Immature natural killer cell (primary cell): ENCODE results near the gene NGDN. TPM values are rescaled to one million over a fixed set of nuclear protein-coding genes. Genes with fewer than 3 reads are reported as not detected.

ENCODE experiments used
- DNase-seq, 3 donors: peaks; one replicate each; pipeline ENCODE4 v3.0.0; 2022; ENCODE audit warnings: mixed read lengths in 1 of 3
- H3K27ac Mint-ChIP-seq, 6 donors: one replicate each; pipeline ENCODE4 v1.8.0; 2020; ENCODE audit warnings: mixed read lengths in 6 of 6, mild to moderate bottlenecking in 5 of 6, inconsistent platforms in 4 of 6, moderate library complexity in 3 of 6
- H3K27me3 Mint-ChIP-seq, 3 donors: one replicate each; pipeline ENCODE4 v1.8.0; 2020 to 2021; ENCODE audit warnings: low read depth in 3 of 3, mild to moderate bottlenecking in 3 of 3, mixed read lengths in 3 of 3, moderate library complexity in 3 of 3, inconsistent platforms in 1 of 3
- H3K36me3 Mint-ChIP-seq, 3 donors: one replicate each; pipeline ENCODE4 v1.8.0; 2020; ENCODE audit warnings: mixed read lengths in 3 of 3, inconsistent platforms in 2 of 3, mild to moderate bottlenecking in 2 of 3
- H3K4me1 Mint-ChIP-seq, 2 donors: one replicate each; pipeline ENCODE4 v1.8.0; 2020; ENCODE audit warnings: inconsistent platforms in 2 of 2, mild to moderate bottlenecking in 2 of 2, mixed read lengths in 2 of 2, moderate library complexity in 1 of 2
- H3K4me3 Mint-ChIP-seq, 5 donors: one replicate each; pipeline ENCODE4 v1.8.0; 2020; ENCODE audit warnings: mild to moderate bottlenecking in 5 of 5, mixed read lengths in 5 of 5, inconsistent platforms in 3 of 5, moderate library complexity in 3 of 5
- H3K9me3 Mint-ChIP-seq, 6 donors: one replicate each; pipeline ENCODE4 v1.8.0; 2020; ENCODE audit warnings: mild to moderate bottlenecking in 6 of 6, mixed read lengths in 6 of 6, inconsistent platforms in 4 of 6, moderate library complexity in 3 of 6
- polyA plus RNA-seq, 3 donors: library from polyadenylated mRNA; unstranded; fragments of 300-500 nt; fragmentation: Illumina TruSeq; gene quantifications; one replicate each; pipeline ENCODE4 v1.2.3, GENCODE V29; 2021

The NGDN gene
- polyA plus RNA-seq, 3 donors from 2014 or later: 52.3 to 84.8 (median 81.5) TPM

DNA sequence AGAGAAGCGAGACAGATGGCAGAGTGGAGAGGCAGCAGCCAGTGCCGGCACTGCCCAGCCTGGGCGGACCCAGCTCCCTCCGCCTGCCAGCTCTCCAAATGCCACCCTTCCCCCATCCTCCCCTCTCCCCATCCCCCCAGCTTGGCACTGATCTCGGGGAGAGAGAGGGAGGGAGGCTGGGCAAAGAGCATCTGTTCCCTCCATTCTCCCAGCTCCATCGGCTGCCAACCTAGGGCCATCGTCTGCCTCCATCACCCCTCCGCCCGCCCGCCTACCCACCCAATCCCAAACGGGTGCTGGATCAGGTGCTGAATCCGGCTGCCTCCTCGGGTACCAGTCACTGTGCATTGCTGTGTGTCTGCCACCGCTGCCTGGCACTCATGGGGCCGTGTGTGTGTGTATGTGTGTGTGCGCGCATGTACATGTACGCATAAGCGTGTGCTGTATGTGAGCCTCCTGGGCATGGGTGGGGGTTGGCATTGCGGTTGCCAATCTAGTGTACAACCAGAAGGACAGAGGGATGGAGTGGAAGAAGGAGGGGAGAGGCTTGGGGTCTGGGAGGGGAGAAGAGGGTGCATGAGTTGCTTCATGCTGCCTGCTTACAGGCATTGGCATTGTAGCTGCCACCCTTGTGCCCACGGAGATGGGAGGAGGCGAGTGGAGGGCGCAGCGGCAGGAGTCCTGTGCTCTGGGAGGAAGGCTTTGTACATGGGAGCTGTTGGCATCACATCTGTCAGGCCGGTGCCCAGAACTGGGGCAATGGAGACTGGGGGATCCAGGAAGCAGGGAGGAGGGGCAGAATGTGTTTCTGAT lies 43.7 kb downstream of the NGDN start:
- DNase-seq: no peak
- Mint-ChIP-seq H3K27ac (peak overlapping the region in 1 of 6 donors; percentile 17), H3K4me3 (no peak overlapping the region), H3K36me3 (peaks cover 3 to 13% (median 4%) of the 10 kb centered on the region in 3 donors), H3K4me1 (peaks cover 2 to 5% of the 10 kb centered on the region in 2 donors), H3K27me3 (peaks cover 0 to 2% (median 1%) of the 10 kb centered on the region in 3 donors), H3K9me3 (no peaks in the 10 kb centered on the region)

- DNase-seq: no peak
- H3K27me3 Mint-ChIP-seq: peaks cover 0 to 2% (median 1%) of the 10 kb centered on the region in 3 donors
- H3K27ac Mint-ChIP-seq: peak overlapping the region in 1 of 6 donors; percentile 17
- no peaks in the 10 kb centered on the region for H3K9me3 Mint-ChIP-seq
- peaks cover 2 to 5% of the 10 kb centered on the region in 2 donors for H3K4me1 Mint-ChIP-seq
- H3K4me3 Mint-ChIP-seq: no peak overlapping the region
- H3K36me3 Mint-ChIP-seq: peaks cover 3 to 13% (median 4%) of the 10 kb centered on the region in 3 donors
Measured at GRCh38 chr14:23513818-23514643, 44.5 kb downstream of the NGDN start.

DNA sequence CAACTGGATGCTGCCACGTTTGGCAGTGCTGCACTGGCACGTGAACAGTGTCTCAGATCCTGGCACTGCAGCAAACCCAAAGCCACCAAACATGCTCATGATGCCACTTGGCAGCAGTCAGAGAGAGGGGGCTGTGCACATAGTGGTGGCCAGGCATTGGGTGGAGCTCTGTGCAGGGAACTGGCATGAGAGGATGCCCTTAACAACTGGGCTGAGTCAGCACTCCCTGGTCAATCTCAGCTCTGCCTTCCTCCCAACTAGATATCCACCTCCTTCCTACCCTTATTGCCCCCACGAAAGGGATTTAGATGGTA lies 45.1 kb downstream of the NGDN start:
- Mint-ChIP-seq H3K9me3 (no peaks in the 10 kb centered on the region), H3K27ac (no peak overlapping the region), H3K27me3 (peaks cover 0 to 2% (median 1%) of the 10 kb centered on the region in 3 donors), H3K4me3 (no peak overlapping the region), H3K4me1 (peaks cover 2 to 5% of the 10 kb centered on the region in 2 donors), H3K36me3 (peaks cover 3 to 13% (median 4%) of the 10 kb centered on the region in 3 donors)
- DNase-seq: no peak

- Mint-ChIP-seq H3K9me3 (no peaks in the 10 kb centered on the region), H3K4me3 (no peak overlapping the region), H3K36me3 (peaks cover 0 to 8% (median 0%) of the 10 kb centered on the region in 3 donors), H3K27me3 (peaks cover 0 to 2% (median 1%) of the 10 kb centered on the region in 3 donors), H3K27ac (no peak overlapping the region), H3K4me1 (no peaks in the 10 kb centered on the region)
- DNase-seq: no peak
Measured at GRCh38 chr14:23517650-23518326, 48.3 kb downstream of the NGDN start.

DNA sequence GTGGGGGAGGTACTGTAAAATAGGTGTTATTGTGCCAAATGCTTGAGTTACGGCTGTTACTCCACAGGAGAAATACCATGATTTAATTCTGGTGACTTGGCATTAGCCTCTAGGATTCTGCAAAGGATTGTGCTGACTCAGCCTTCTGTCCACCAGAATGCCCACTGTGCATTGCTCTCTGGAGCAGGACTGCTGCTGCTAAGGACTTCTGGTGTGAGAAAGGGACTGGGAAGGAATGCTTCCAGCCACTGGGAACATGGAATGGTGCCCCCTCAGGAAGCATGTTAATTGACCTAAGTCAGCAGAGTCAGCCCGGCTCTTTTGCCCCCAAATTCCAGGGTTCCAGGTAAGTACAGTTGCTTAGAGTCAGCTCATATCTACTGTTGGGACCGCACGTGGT lies 49.2 kb downstream of the NGDN start:
- Mint-ChIP-seq H3K9me3 (no peaks in the 10 kb centered on the region), H3K36me3 (peaks cover 0 to 5% (median 0%) of the 10 kb centered on the region in 3 donors), H3K4me3 (no peak overlapping the region), H3K27me3 (peaks cover 0 to 1% (median 0%) of the 10 kb centered on the region in 3 donors), H3K4me1 (no peaks in the 10 kb centered on the region), H3K27ac (no peak overlapping the region)
- no peak for DNase-seq

- Mint-ChIP-seq H3K27me3 (no peaks in the 10 kb centered on the region), H3K36me3 (peaks cover 0 to 4% (median 0%) of the 10 kb centered on the region in 3 donors), H3K4me1 (no peaks in the 10 kb centered on the region), H3K9me3 (no peaks in the 10 kb centered on the region), H3K27ac (no peak overlapping the region), H3K4me3 (no peak overlapping the region)
- no peak for DNase-seq
Measured at GRCh38 chr14:23520899-23521533, 51.5 kb downstream of the NGDN start.

DNA sequence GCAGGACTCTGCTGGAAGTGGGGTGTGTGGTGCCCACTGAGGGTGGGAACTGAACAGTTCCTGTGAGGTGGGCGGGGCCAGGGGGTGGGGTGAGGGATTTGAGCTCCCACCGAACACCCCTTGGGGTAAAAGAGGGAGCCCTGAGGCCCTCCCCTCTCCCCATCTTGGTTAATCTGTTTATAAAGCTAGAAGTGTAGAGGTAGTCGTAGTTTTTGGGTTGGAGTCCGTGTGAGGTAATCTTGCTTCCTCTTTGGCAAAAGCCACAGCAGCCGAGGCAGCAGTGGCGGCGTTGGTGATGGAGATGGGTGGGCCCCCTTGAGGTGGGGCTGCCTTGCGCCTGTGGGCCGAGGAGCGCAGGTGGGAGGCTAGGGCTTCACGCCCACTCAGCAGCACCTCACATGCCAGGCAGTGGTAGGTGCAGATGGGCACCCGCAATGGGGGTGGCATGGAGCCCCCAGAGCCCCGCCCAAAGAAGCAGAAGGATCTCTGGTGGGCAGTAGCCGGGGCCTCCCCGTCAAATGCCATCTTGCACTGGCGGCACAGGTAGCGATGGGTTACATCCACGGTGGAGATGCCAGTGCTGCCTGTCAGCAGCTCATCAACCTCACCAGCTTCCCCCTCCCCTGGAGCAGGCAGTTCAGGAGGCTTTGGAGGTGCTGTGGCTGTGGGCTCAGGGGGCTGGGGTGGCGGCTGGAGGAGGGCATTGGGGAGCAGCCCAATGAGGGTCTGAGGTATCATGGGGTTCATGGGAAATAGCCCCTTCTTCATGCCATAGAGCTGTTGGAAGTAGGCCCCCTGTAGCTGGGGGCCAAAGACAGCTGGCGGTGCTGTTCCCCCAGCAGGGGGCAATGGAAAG lies 52.5 kb downstream of the NGDN start:
- Mint-ChIP-seq H3K27ac (no peak overlapping the region), H3K27me3 (no peaks in the 10 kb centered on the region), H3K9me3 (no peaks in the 10 kb centered on the region), H3K36me3 (peaks cover 0 to 4% (median 0%) of the 10 kb centered on the region in 3 donors), H3K4me3 (no peak overlapping the region), H3K4me1 (no peaks in the 10 kb centered on the region)
- DNase-seq: no peak

- Mint-ChIP-seq H3K27me3 (no peaks in the 10 kb centered on the region), H3K4me3 (no peak overlapping the region), H3K4me1 (no peaks in the 10 kb centered on the region), H3K27ac (no peak overlapping the region), H3K36me3 (peaks cover 0 to 4% (median 0%) of the 10 kb centered on the region in 3 donors), H3K9me3 (no peaks in the 10 kb centered on the region)
- no peak for DNase-seq
Measured at GRCh38 chr14:23522643-23523198, 53.2 kb downstream of the NGDN start.

DNA sequence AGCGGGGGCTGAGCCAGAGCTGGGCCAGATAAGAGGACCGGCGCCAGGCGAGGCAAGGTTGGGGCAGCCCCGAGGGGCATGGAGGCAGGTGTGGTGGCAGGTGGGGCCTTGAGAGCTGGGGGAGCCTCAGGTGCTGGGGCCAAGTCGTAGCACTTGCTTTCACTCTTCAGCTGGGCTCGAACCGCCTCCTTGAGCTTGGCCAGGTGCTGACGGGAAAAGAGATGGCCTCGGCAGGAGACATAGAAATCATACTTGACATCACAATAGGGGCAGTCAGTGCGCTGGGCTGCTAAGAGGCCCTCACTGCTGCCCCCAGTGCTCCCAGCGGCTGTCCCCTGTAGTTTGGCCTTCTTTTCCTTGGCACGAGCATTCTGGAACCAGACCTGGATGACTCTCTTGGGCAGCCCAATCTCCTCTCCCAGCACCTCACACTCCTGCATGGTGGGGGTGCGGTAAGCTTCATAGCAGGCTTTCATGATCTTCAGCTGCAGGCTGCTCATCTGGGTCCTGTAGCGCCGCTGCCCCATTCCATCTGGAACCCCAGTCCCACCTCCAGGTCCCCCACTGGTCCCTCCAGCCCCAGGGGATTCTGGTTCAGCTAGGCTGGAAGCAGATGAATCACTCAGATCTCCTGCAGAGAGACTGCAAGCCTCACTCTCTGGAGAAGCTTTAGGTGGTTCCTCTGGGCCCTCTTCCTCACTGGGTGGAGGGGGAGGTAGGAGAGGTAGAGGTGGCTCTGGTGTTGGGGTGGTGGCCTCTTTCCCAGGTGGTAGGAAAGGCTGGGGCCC lies 53.9 kb downstream of the NGDN start:
- no peaks in the 10 kb centered on the region for H3K4me1 Mint-ChIP-seq
- no peak overlapping the region for H3K27ac Mint-ChIP-seq
- no peaks in the 10 kb centered on the region for H3K9me3 Mint-ChIP-seq
- no peak for DNase-seq
- H3K36me3 Mint-ChIP-seq: peaks cover 0 to 4% (median 0%) of the 10 kb centered on the region in 3 donors
- H3K27me3 Mint-ChIP-seq: no peaks in the 10 kb centered on the region
- no peak overlapping the region for H3K4me3 Mint-ChIP-seq

GRCh38 chr14:23524954-23525353 lies 55.5 kb downstream of the NGDN start:
- H3K27me3 Mint-ChIP-seq: peaks cover 0 to 2% (median 2%) of the 10 kb centered on the region in 3 donors
- H3K4me3 Mint-ChIP-seq: no peak overlapping the region

DNA sequence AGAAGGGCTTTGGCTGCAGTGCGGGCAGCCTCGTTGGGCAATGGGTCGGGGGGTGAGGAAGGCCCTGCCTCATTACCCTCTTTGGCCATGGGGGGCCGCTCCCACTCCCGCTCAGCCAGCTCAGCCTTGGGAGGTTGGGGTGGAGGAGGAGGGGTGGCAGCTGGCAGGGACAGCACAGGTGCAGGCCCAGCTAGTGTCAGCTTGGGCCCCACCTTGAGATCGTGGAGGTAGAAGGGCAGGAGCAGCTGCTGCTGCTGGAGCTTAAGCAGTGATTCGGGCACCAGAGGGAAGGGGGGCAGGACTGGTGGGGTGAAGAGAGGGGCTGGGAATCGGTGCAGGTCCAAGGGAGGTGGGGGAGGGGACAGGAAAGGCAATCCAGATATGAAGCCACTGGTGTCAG lies 56.1 kb downstream of the NGDN start:
- H3K9me3 Mint-ChIP-seq: no peaks in the 10 kb centered on the region
- H3K4me1 Mint-ChIP-seq: no peaks in the 10 kb centered on the region
- peaks cover 0 to 2% (median 2%) of the 10 kb centered on the region in 3 donors for H3K27me3 Mint-ChIP-seq
- no peak for DNase-seq
- no peak overlapping the region for H3K27ac Mint-ChIP-seq
- H3K36me3 Mint-ChIP-seq: no peaks in the 10 kb centered on the region
- H3K4me3 Mint-ChIP-seq: no peak overlapping the region

More at GRCh38 chr14:23524954-23525353, 55.5 kb downstream of the NGDN start:
- H3K36me3 Mint-ChIP-seq: no peaks in the 10 kb centered on the region
- DNase-seq: no peak
- H3K9me3 Mint-ChIP-seq: no peaks in the 10 kb centered on the region
- no peak overlapping the region for H3K27ac Mint-ChIP-seq
- H3K4me1 Mint-ChIP-seq: no peaks in the 10 kb centered on the region
